WTC11 (cell line): ENCODE results near the gene WNK2. TPM values are rescaled to one million over a fixed set of nuclear protein-coding genes. Genes with fewer than 3 reads are reported as not detected.
A peak's percentile ranks its signal among the peaks of the same experiment; 100 is the strongest.
"Not testable (repeated sequence)": the region's sequence is repeated elsewhere in the genome, so short reads cannot be mapped to it uniquely, and the experiment has no call there.

ENCODE experiments used
- ATAC-seq: fragments of 200-7000 bp; cut with Tn5 transposase; 2 replicates; pipeline ENCODE4 v1.10.0; 2021; ENCODE audit warnings: mild to moderate bottlenecking, moderate library complexity
- CTCF ChIA-PET: fragments of 300-600 bp; sonication (Branson Sonifier 250); formaldehyde crosslinking; loops from one replicate; lab custom pipeline; 2021; ENCODE audit warnings: antibody characterized with exemption; lab: Charles Lee
- POLR2A ChIA-PET: fragments of 350-600 bp; sonication (Branson Sonifier 250); formaldehyde crosslinking; loops from one replicate; lab custom pipeline; 2021; ENCODE audit warnings: antibody characterized with exemption; lab: Charles Lee
- DNase-seq: peaks from one replicate; pipeline ENCODE4 v3.0.0; 2021; ENCODE audit warnings: low spot score
- H3K27ac Mint-ChIP-seq: 2 replicates; pipeline ENCODE4 v1.8.0; 2021; ENCODE audit warnings: mixed read lengths
- H3K27me3 Mint-ChIP-seq: 2 replicates; pipeline ENCODE4 v1.8.0; 2021; ENCODE audit warnings: low read depth, mild to moderate bottlenecking, moderate library complexity, mixed read lengths
- H3K36me3 Mint-ChIP-seq: 2 replicates; pipeline ENCODE4 v1.8.0; 2021; ENCODE audit warnings: mixed read lengths
- H3K4me1 Mint-ChIP-seq: 2 replicates; pipeline ENCODE4 v1.8.0; 2022; ENCODE audit warnings: mixed read lengths
- H3K4me3 Mint-ChIP-seq: 2 replicates; pipeline ENCODE4 v1.8.0; 2021; ENCODE audit warnings: mild to moderate bottlenecking, moderate library complexity, mixed read lengths
- H3K9me3 Mint-ChIP-seq: 2 replicates; pipeline ENCODE4 v1.8.0; 2021; ENCODE audit warnings: mixed read lengths
- ETV6 ChIP-seq: sonication (generic); formaldehyde crosslinking; IDR thresholded peaks from 2 replicates; pipeline ENCODE4 v1.8.1; 2022; ENCODE audit warnings: mild to moderate bottlenecking, missing genetic modification reagents
- FOXJ3 ChIP-seq: sonication (generic); formaldehyde crosslinking; IDR thresholded peaks from 2 replicates; pipeline ENCODE4 v1.9.0; 2021; ENCODE audit warnings: missing genetic modification reagents, mild to moderate bottlenecking, borderline replicate concordance
- FOXP4 ChIP-seq: sonication (generic); formaldehyde crosslinking; IDR thresholded peaks from 2 replicates; pipeline ENCODE4 v1.8.0; 2022; ENCODE audit warnings: mild to moderate bottlenecking, missing genetic modification reagents
- GABPB1 ChIP-seq: sonication (generic); formaldehyde crosslinking; IDR thresholded peaks from 2 replicates; pipeline ENCODE4 v1.8.1; 2023; ENCODE audit warnings: mild to moderate bottlenecking, missing genetic modification reagents
- IRF2 ChIP-seq: sonication (generic); formaldehyde crosslinking; IDR thresholded peaks from 2 replicates; pipeline ENCODE4 v1.8.0; 2022; ENCODE audit warnings: low read depth, missing genetic modification reagents, borderline replicate concordance
- NFE2L1 ChIP-seq: sonication (generic); formaldehyde crosslinking; IDR thresholded peaks from 2 replicates; pipeline ENCODE4 v1.8.1; 2023; ENCODE audit warnings: missing genetic modification reagents
- PRDM15 ChIP-seq: sonication (generic); formaldehyde crosslinking; IDR thresholded peaks from 2 replicates; pipeline ENCODE4 v1.8.0; 2022; ENCODE audit warnings: missing genetic modification reagents
- SP1 ChIP-seq: sonication (generic); formaldehyde crosslinking; conservative IDR thresholded peaks from 2 replicates; pipeline ENCODE4 v1.8.1; 2022; ENCODE audit warnings: missing genetic modification reagents
- TEAD4 ChIP-seq: sonication (generic); formaldehyde crosslinking; IDR thresholded peaks from 2 replicates; pipeline ENCODE4 v1.8.0; 2022; ENCODE audit warnings: mild to moderate bottlenecking, missing genetic modification reagents
- ZBTB43 ChIP-seq: sonication (generic); formaldehyde crosslinking; IDR thresholded peaks from 2 replicates; pipeline ENCODE4 v1.8.1; 2023; ENCODE audit warnings: mild to moderate bottlenecking, missing genetic modification reagents
- total RNA-seq: library from RNA; stranded (reverse); gene quantifications from 3 replicates; pipeline ENCODE4 v1.2.3, GENCODE V29; 2021
- TF ChIP-seq, protein P1 (sequence below): sonication (generic); formaldehyde crosslinking; IDR thresholded peaks from 2 replicates; pipeline ENCODE4 v1.8.1; 2023; ENCODE audit warnings: mild to moderate bottlenecking, missing genetic modification reagents, borderline replicate concordance
- TF ChIP-seq, protein P2 (sequence below): fragments of 250-450 bp; sonication (Bioruptor Pico); IDR thresholded peaks from 2 replicates; pipeline ENCODE4 v2.1.2; 2022; ENCODE audit warnings: mild to moderate bottlenecking, moderate library complexity

Gene WNK2
- total RNA-seq, 1 experiment from 2014 or later, result 120 TPM

GRCh38 chr9:93248386-93249040 is 64.6 kb downstream of the WNK2 start (continued):
- TF ChIP-seq, protein P1, sequence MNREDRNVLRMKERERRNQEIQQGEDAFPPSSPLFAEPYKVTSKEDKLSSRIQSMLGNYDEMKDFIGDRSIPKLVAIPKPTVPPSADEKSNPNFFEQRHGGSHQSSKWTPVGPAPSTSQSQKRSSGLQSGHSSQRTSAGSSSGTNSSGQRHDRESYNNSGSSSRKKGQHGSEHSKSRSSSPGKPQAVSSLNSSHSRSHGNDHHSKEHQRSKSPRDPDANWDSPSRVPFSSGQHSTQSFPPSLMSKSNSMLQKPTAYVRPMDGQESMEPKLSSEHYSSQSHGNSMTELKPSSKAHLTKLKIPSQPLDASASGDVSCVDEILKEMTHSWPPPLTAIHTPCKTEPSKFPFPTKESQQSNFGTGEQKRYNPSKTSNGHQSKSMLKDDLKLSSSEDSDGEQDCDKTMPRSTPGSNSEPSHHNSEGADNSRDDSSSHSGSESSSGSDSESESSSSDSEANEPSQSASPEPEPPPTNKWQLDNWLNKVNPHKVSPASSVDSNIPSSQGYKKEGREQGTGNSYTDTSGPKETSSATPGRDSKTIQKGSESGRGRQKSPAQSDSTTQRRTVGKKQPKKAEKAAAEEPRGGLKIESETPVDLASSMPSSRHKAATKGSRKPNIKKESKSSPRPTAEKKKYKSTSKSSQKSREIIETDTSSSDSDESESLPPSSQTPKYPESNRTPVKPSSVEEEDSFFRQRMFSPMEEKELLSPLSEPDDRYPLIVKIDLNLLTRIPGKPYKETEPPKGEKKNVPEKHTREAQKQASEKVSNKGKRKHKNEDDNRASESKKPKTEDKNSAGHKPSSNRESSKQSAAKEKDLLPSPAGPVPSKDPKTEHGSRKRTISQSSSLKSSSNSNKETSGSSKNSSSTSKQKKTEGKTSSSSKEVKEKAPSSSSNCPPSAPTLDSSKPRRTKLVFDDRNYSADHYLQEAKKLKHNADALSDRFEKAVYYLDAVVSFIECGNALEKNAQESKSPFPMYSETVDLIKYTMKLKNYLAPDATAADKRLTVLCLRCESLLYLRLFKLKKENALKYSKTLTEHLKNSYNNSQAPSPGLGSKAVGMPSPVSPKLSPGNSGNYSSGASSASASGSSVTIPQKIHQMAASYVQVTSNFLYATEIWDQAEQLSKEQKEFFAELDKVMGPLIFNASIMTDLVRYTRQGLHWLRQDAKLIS (CRISPR knock-in tag), result no peak
- TF ChIP-seq SP1 (CRISPR knock-in tag) (no peak), PRDM15 (CRISPR knock-in tag) (no peak), ETV6 (no peak)

DNA sequence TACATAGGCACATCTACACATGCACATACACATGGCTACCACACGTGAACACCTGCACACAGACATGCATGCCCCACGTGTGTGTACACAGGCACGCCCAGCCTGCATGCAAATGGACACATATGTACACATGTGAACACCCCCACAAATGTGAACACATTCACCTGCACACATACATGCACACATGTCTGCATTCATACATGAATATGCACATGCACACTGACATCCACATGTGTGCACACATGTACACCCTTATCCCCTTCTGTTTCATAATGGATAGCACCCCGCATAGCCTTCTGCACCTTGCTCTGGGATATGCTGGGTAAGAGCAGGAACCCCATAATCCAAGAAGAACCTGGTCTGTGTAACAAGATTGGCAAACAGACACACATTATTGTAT is 66.2 kb downstream of the WNK2 start:
- Mint-ChIP-seq H3K27ac (0 out of 2 replicates have a peak overlapping the region, but pooled peaks have one; percentile 4), H3K9me3 (no peaks in the 10 kb centered on the region), H3K4me1 (peaks cover 13% of the 10 kb centered on the region), H3K4me3 (no peak overlapping the region), H3K27me3 (no peaks in the 10 kb centered on the region), H3K36me3 (peaks cover 5% of the 10 kb centered on the region; the same call in 1 of the 2 replicates)
- CTCF ChIA-PET, result interaction anchor here (1.5 kb wide), 1 partner anchor 96 kb away, joined by 6 read pairs; no protein-coding TSS in a partner anchor
- no peak for ATAC-seq
- DNase-seq, result no peak
- TF ChIP-seq GABPB1 (CRISPR knock-in tag) (no peak), IRF2 (CRISPR knock-in tag) (no peak), FOXJ3 (CRISPR knock-in tag) (no peak), NFE2L1 (no peak), ZBTB43 (CRISPR knock-in tag) (no peak), FOXP4 (CRISPR knock-in tag) (no peak), TEAD4 (no peak)
- TF ChIP-seq, protein P2, sequence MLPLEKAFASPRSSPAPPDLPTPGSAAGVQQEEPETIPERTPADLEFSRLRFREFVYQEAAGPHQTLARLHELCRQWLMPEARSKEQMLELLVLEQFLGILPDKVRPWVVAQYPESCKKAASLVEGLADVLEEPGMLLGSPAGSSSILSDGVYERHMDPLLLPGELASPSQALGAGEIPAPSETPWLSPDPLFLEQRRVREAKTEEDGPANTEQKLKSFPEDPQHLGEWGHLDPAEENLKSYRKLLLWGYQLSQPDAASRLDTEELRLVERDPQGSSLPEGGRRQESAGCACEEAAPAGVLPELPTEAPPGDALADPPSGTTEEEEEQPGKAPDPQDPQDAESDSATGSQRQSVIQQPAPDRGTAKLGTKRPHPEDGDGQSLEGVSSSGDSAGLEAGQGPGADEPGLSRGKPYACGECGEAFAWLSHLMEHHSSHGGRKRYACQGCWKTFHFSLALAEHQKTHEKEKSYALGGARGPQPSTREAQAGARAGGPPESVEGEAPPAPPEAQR (CRISPR knock-in tag), result no peak
- POLR2A ChIA-PET, result no interaction called here

DNA sequence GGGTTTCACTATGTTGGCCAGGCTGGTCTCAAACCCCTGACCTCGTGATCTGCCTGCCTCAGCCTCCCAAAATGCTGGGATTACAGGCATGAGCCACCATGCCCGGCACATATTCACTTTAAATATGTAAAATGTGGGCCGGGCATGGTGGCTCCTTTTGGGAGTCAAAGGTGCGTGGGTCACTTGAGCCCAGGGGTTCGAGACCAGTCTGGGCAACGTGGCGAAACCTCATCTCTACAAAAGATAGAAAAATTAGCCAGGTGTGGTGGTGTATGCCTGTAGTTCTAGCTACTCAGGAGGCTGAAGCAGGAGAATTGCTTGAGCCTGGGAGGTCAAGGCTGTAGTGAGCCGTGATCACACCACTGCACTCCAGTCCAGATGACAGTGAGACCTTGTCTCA is 67.4 kb downstream of the WNK2 start:
- ATAC-seq, POLR2A ChIA-PET, H3K27me3 Mint-ChIP-seq, CTCF ChIA-PET, H3K9me3 Mint-ChIP-seq, H3K36me3 Mint-ChIP-seq, H3K4me3 Mint-ChIP-seq, H3K27ac Mint-ChIP-seq, DNase-seq: not testable (repeated sequence)
- peaks cover 13% of the 10 kb centered on the region for H3K4me1 Mint-ChIP-seq
